ENCODE results near the gene SHISAL2B. TPM values are rescaled to one million over a fixed set of nuclear protein-coding genes. Genes with fewer than 3 reads are reported as not detected.
"Not testable (repeated sequence)": the region's sequence is repeated elsewhere in the genome, so short reads cannot be mapped to it uniquely, and the experiment has no call there.

The SHISAL2B gene
- total RNA-seq, 2 experiments from 2014 or later: not detected

DNA sequence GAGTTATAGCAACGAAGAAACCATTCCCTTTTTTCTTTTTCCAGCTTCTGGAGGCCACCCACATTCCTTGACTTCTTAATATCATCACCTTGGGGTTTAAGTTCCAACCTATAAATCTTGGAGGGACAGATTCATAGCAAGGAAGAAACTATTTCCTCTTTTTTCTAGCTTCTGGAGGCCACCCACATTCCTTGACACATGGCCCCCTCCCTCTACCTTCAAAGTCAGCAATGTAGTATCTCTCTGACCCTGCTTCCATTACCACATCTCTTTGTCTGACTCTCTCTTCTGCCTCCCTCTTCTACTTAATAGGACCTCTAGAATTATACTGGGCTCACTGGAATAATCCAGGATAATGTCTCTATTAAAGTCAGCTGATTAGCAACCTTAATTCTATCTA lies 34.7 kb upstream of the SHISAL2B start:
- DNase-seq (ENCODE audit: low spot score): no peak
- Histone ChIP-seq H3K36me3 (ENCODE audit: insufficient read depth, low read length) (no peaks in the 10 kb centered on the region), H3K4me2 (ENCODE audit: low read length) (no peak overlapping the region), H2AFZ (ENCODE audit: low read length) (no peak overlapping the region), H3K9me2 (ENCODE audit: insufficient read depth, low read length) (no peaks in the 10 kb centered on the region), H3K4me1 (ENCODE audit: insufficient read depth, low read length, poor library complexity, severe bottlenecking) (no peaks in the 10 kb centered on the region), H3K27ac (ENCODE audit: low read depth, low read length, poor library complexity, severe bottlenecking) (no peak overlapping the region), H3K9me3 (ENCODE audit: low read length) (no peaks in the 10 kb centered on the region), H3K4me3 (ENCODE audit: low read depth, low read length, poor library complexity, severe bottlenecking) (no peak overlapping the region), H4K20me1 (ENCODE audit: insufficient read depth, low read length) (no peaks in the 10 kb centered on the region), H3K79me2 (ENCODE audit: insufficient read depth, low read depth, low read length) (no peaks in the 10 kb centered on the region)
- ChIA-PET CTCF (ENCODE audit: unreplicated experiment) (no interaction called here), POLR2A (no interaction called here)
- TF ChIP-seq, protein P1, sequence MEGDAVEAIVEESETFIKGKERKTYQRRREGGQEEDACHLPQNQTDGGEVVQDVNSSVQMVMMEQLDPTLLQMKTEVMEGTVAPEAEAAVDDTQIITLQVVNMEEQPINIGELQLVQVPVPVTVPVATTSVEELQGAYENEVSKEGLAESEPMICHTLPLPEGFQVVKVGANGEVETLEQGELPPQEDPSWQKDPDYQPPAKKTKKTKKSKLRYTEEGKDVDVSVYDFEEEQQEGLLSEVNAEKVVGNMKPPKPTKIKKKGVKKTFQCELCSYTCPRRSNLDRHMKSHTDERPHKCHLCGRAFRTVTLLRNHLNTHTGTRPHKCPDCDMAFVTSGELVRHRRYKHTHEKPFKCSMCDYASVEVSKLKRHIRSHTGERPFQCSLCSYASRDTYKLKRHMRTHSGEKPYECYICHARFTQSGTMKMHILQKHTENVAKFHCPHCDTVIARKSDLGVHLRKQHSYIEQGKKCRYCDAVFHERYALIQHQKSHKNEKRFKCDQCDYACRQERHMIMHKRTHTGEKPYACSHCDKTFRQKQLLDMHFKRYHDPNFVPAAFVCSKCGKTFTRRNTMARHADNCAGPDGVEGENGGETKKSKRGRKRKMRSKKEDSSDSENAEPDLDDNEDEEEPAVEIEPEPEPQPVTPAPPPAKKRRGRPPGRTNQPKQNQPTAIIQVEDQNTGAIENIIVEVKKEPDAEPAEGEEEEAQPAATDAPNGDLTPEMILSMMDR (conservative IDR thresholded peaks at IDR 0.05; ENCODE audit: low read length): no peak
- no peak for TF ChIP-seq EZH2phosphoT487 (IDR thresholded peaks at IDR 0.05; ENCODE audit: borderline replicate concordance, low read depth, low read length)
- intact Hi-C loops (cut with micrococcal nuclease; ENCODE audit: unreplicated experiment): no loop called here
- no TSS peak for BruUV-seq (replicated peaks)

DNA sequence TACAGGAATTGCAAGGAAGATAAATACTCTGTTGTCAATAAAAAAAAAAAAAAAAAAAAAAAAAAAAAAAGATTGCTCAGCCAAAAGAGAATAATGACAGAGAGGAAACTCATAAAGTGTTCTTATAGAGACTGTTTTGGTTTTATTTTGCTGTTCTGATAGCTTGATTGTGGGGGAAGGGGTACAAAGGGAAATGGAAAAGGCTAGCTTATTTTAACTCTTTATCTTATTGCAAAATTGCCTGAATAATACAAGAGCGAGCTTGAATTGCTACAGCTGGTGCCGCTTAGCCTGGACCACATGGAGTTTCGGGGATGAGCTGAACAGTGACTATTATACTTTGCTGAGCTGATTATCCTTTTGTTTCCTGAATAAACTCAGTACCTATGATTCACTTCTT lies 31.0 kb upstream of the SHISAL2B start:
- POLR2A ChIA-PET: interaction anchor here (0.6 to 2.1 kb wide), 7 partner anchors 11 to 575 kb away, joined by 3 to 13 read pairs (median 4); no protein-coding TSS in a partner anchor
- no peak for DNase-seq (ENCODE audit: low spot score)
- Histone ChIP-seq H3K9me3 (ENCODE audit: low read length) (no peaks in the 10 kb centered on the region), H3K27ac (ENCODE audit: low read depth, low read length, poor library complexity, severe bottlenecking) (no peak overlapping the region), H3K4me3 (ENCODE audit: low read depth, low read length, poor library complexity, severe bottlenecking) (no peak overlapping the region), H3K4me2 (ENCODE audit: low read length) (no peak overlapping the region), H3K36me3 (ENCODE audit: insufficient read depth, low read length) (no peaks in the 10 kb centered on the region), H3K4me1 (ENCODE audit: insufficient read depth, low read length, poor library complexity, severe bottlenecking) (no peaks in the 10 kb centered on the region), H2AFZ (ENCODE audit: low read length) (no peak overlapping the region), H4K20me1 (ENCODE audit: insufficient read depth, low read length) (no peaks in the 10 kb centered on the region), H3K79me2 (ENCODE audit: insufficient read depth, low read depth, low read length) (no peaks in the 10 kb centered on the region), H3K9me2 (ENCODE audit: insufficient read depth, low read length) (no peaks in the 10 kb centered on the region)
- no peak for TF ChIP-seq EZH2phosphoT487 (IDR thresholded peaks at IDR 0.05; ENCODE audit: borderline replicate concordance, low read depth, low read length)
- TF ChIP-seq, protein P1 (conservative IDR thresholded peaks at IDR 0.05; ENCODE audit: low read length): no peak
- no TSS peak for BruUV-seq (replicated peaks)
- CTCF ChIA-PET (ENCODE audit: unreplicated experiment): no interaction called here
- intact Hi-C loops (cut with micrococcal nuclease; ENCODE audit: unreplicated experiment): no loop called here

DNA sequence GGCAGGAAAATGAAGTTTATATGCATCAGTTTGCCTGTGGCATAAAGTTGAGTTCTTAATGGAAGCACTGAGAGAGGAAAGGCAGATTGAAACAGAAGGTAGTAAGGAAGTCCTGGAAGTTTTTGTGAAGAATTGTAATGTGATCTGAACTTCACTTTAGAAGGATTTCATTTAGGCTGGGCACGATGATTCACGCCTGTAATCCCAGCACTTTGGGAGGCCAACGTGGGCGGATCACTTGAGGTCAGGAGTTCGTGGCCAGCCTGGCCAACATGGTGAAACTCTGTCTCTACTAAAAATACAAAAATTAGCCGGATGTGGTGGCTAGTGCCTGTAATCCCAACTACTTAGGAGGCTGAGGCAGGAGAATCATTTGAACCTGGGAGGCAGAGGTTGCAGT lies 27.1 kb upstream of the SHISAL2B start:
- H2AFZ ChIP-seq (ENCODE audit: low read length); H3K27ac ChIP-seq (ENCODE audit: low read depth, low read length, poor library complexity, severe bottlenecking); CTCF ChIA-PET (ENCODE audit: unreplicated experiment); H4K20me1 ChIP-seq (ENCODE audit: insufficient read depth, low read length); H3K79me2 ChIP-seq (ENCODE audit: insufficient read depth, low read depth, low read length); H3K4me3 ChIP-seq (ENCODE audit: low read depth, low read length, poor library complexity, severe bottlenecking); H3K4me1 ChIP-seq (ENCODE audit: insufficient read depth, low read length, poor library complexity, severe bottlenecking); DNase-seq (ENCODE audit: low spot score); POLR2A ChIA-PET; H3K9me2 ChIP-seq (ENCODE audit: insufficient read depth, low read length); intact Hi-C loops (cut with micrococcal nuclease; ENCODE audit: unreplicated experiment); H3K36me3 ChIP-seq (ENCODE audit: insufficient read depth, low read length); H3K9me3 ChIP-seq (ENCODE audit: low read length); BruUV-seq (replicated peaks); H3K4me2 ChIP-seq (ENCODE audit: low read length): not testable (repeated sequence)
